Measurements from ENCODE around the gene PRDM16. TPM values are rescaled to one million over a fixed set of nuclear protein-coding genes. Genes with fewer than 3 reads are reported as not detected.

PRDM16 gene
- total RNA-seq, 1 experiment from 2014 or later, result 0.09 TPM

GRCh38 chr1:3407021-3407420, 338.0 kb downstream of the PRDM16 start:
- no TSS peak for BruUV-seq (replicated peaks)
- Mint-ChIP-seq H3K4me3 (ENCODE audit: low read depth, unreplicated experiment) (no peak overlapping the region), H3K27me3 (ENCODE audit: unreplicated experiment) (peaks cover 18% of the 10 kb centered on the region), H3K4me1 (ENCODE audit: low read depth, unreplicated experiment) (no peaks in the 10 kb centered on the region), H3K36me3 (ENCODE audit: insufficient read depth, unreplicated experiment) (no peaks in the 10 kb centered on the region), H3K9me3 (ENCODE audit: low read depth, unreplicated experiment) (no peaks in the 10 kb centered on the region), H3K27ac (ENCODE audit: unreplicated experiment) (no peak overlapping the region)
- DNase-seq, result no peak
- intact Hi-C loops (cut with micrococcal nuclease; ENCODE audit: unreplicated experiment), result no loop called here
- TF ChIP-seq CTCF (IDR thresholded peaks at IDR 0.05; ENCODE audit: unreplicated experiment), result no peak
- CTCF ChIA-PET, result no interaction called here

- no peak for TF ChIP-seq CTCF (IDR thresholded peaks at IDR 0.05; ENCODE audit: unreplicated experiment)
- no peaks in the 10 kb centered on the region for H3K4me1 Mint-ChIP-seq (ENCODE audit: low read depth, unreplicated experiment)
- no peaks in the 10 kb centered on the region for H3K36me3 Mint-ChIP-seq (ENCODE audit: insufficient read depth, unreplicated experiment)
- intact Hi-C loops (cut with micrococcal nuclease; ENCODE audit: unreplicated experiment), result no loop called here
- no peak overlapping the region for H3K4me3 Mint-ChIP-seq (ENCODE audit: low read depth, unreplicated experiment)
- no peak for DNase-seq
- H3K9me3 Mint-ChIP-seq (ENCODE audit: low read depth, unreplicated experiment), result no peaks in the 10 kb centered on the region
- H3K27me3 Mint-ChIP-seq (ENCODE audit: unreplicated experiment), result peaks cover 35% of the 10 kb centered on the region
- BruUV-seq (replicated peaks), result no TSS peak
- CTCF ChIA-PET, result no interaction called here
- H3K27ac Mint-ChIP-seq (ENCODE audit: unreplicated experiment), result no peak overlapping the region
These were observed 339.8 kb downstream of the PRDM16 start for GRCh38 chr1:3408751-3409266.

GRCh38 chr1:3409366-3410141, 340.6 kb downstream of the PRDM16 start:
- CTCF ChIA-PET, result no interaction called here
- Mint-ChIP-seq H3K27me3 (ENCODE audit: unreplicated experiment) (peaks cover 42% of the 10 kb centered on the region), H3K4me3 (ENCODE audit: low read depth, unreplicated experiment) (no peak overlapping the region), H3K36me3 (ENCODE audit: insufficient read depth, unreplicated experiment) (no peaks in the 10 kb centered on the region), H3K4me1 (ENCODE audit: low read depth, unreplicated experiment) (no peaks in the 10 kb centered on the region), H3K27ac (ENCODE audit: unreplicated experiment) (no peak overlapping the region), H3K9me3 (ENCODE audit: low read depth, unreplicated experiment) (no peaks in the 10 kb centered on the region)
- DNase-seq, result no peak
- TF ChIP-seq CTCF (IDR thresholded peaks at IDR 0.05; ENCODE audit: unreplicated experiment), result no peak
- no TSS peak for BruUV-seq (replicated peaks)
- intact Hi-C loops (cut with micrococcal nuclease; ENCODE audit: unreplicated experiment), result no loop called here

- Mint-ChIP-seq H3K4me1 (ENCODE audit: low read depth, unreplicated experiment) (no peaks in the 10 kb centered on the region), H3K27me3 (ENCODE audit: unreplicated experiment) (peaks cover 50% of the 10 kb centered on the region), H3K9me3 (ENCODE audit: low read depth, unreplicated experiment) (no peaks in the 10 kb centered on the region), H3K4me3 (ENCODE audit: low read depth, unreplicated experiment) (no peak overlapping the region), H3K27ac (ENCODE audit: unreplicated experiment) (no peak overlapping the region), H3K36me3 (ENCODE audit: insufficient read depth, unreplicated experiment) (no peaks in the 10 kb centered on the region)
- TF ChIP-seq CTCF (IDR thresholded peaks at IDR 0.05; ENCODE audit: unreplicated experiment), result peak; percentile 59
- no TSS peak for BruUV-seq (replicated peaks)
- intact Hi-C loops (cut with micrococcal nuclease; ENCODE audit: unreplicated experiment), result no loop called here
- DNase-seq, result peak; percentile 72
- CTCF ChIA-PET, result no interaction called here
These were observed 341.3 kb downstream of the PRDM16 start for GRCh38 chr1:3410142-3410925.
